Keratinocyte (primary cell): ENCODE measurements around the gene ENTREP1. TPM values are rescaled to one million over a fixed set of nuclear protein-coding genes. Genes with fewer than 3 reads are reported as not detected.
A peak's percentile ranks its signal among the peaks of the same experiment; 100 is the strongest.

ENCODE experiments used
- DNase-seq: peaks from one replicate; pipeline ENCODE4 v3.0.0-alpha.2; 2011; ENCODE audit warnings: low read depth, missing footprints, low spot score
- FAIRE-seq: peaks from 2 replicates; lab custom pipeline; 2011; peaks lifted over from hg19 to GRCh38; lab: Jason Lieb, UNC
- H2AFZ ChIP-seq: 2 replicates; pipeline ENCODE4 v1.6.0; 2012; ENCODE audit warnings: low read length, control low read depth, inconsistent platforms; ENCODE audit not compliant: control insufficient read depth
- H3K27ac ChIP-seq: 2 replicates; pipeline ENCODE4 v1.5.1; 2011; ENCODE audit warnings: low read length; ENCODE audit not compliant: control insufficient read depth, insufficient read depth
- H3K27me3 ChIP-seq: 3 replicates; pipeline ENCODE4 v1.6.0; 2011; ENCODE audit warnings: low read length; ENCODE audit not compliant: control insufficient read depth, insufficient read depth; ENCODE audit errors: extremely low read depth
- H3K36me3 ChIP-seq, 2 experiments: 2 replicates in 1 of 2; 3 replicates in 1 of 2; pipeline ENCODE4 v1.5.1; 2011; ENCODE audit warnings: low read length in 2 of 2, mild to moderate bottlenecking in 1 of 2; ENCODE audit not compliant: control insufficient read depth in 2 of 2, insufficient read depth in 2 of 2; ENCODE audit errors: extremely low read depth in 1 of 2
- H3K4me1 ChIP-seq: 3 replicates; pipeline ENCODE4 v1.5.1; 2011; ENCODE audit warnings: low read length; ENCODE audit not compliant: control insufficient read depth, insufficient read depth; ENCODE audit errors: extremely low read depth
- H3K4me2 ChIP-seq: 3 replicates; pipeline ENCODE4 v1.6.0; 2011; ENCODE audit warnings: low read depth, low read length; ENCODE audit not compliant: control insufficient read depth, insufficient read depth; ENCODE audit errors: extremely low read depth
- H3K4me3 ChIP-seq, 3 experiments: fragments of 200-600 bp in 1 of 3; sonication (generic) in 1 of 3; 2 replicates in 2 of 3; 3 replicates in 1 of 3; pipeline ENCODE4 v1.5.1; 2011 to 2016; ENCODE audit warnings: low read length in 3 of 3, mild to moderate bottlenecking in 3 of 3, control low read depth in 2 of 3, inconsistent platforms in 1 of 3, low read depth in 1 of 3, mixed read lengths in 1 of 3, mixed run types in 1 of 3, moderate library complexity in 1 of 3; ENCODE audit not compliant: control insufficient read depth in 2 of 3, insufficient read depth in 2 of 3; ENCODE audit errors: extremely low read depth in 1 of 3
- H3K79me2 ChIP-seq: 2 replicates; pipeline ENCODE4 v1.6.0; 2012; ENCODE audit warnings: low read length; ENCODE audit not compliant: control insufficient read depth, insufficient read depth
- H3K9ac ChIP-seq: 3 replicates; pipeline ENCODE4 v1.6.0; 2011; ENCODE audit warnings: low read length; ENCODE audit not compliant: control insufficient read depth, insufficient read depth; ENCODE audit errors: extremely low read depth
- H3K9me1 ChIP-seq: 3 replicates; pipeline ENCODE4 v1.6.0; 2011; ENCODE audit warnings: low read length; ENCODE audit not compliant: control insufficient read depth, insufficient read depth; ENCODE audit errors: extremely low read depth
- H3K9me3 ChIP-seq: 2 replicates; pipeline ENCODE4 v1.5.1; 2012; ENCODE audit warnings: low read depth, low read length; ENCODE audit not compliant: control insufficient read depth
- H4K20me1 ChIP-seq: 3 replicates; pipeline ENCODE4 v1.6.0; 2011; ENCODE audit warnings: low read length; ENCODE audit not compliant: control insufficient read depth, insufficient read depth; ENCODE audit errors: extremely low read depth
- EZH2 ChIP-seq: IDR thresholded peaks from one replicate; pipeline ENCODE4 v1.6.1; 2012; ENCODE audit warnings: inconsistent platforms, mild to moderate bottlenecking, low read length, moderate library complexity
- dilution Hi-C: fragments of 300-500 bp; cut with MboI; formaldehyde crosslinking; loops from one replicate; pipeline ENCODE4 v1.7.0; 2020; ENCODE audit warnings: low sequenced_read_pairs; ENCODE audit not compliant: extremely low pct_ligation_motif_present
- polyA plus RNA-seq, 5 experiments: library from polyadenylated mRNA; depleted of rRNA in 3 of 5; stranded (reverse) in 3 of 5; stranded (forward) in 1 of 5; unstranded in 1 of 5; fragments of >200 nt; gene quantifications; 1 replicate in 1 of 5; 2 replicates in 3 of 5; 3 replicates in 1 of 5; pipeline versions ENCODE4 v1.2.1 to v1.2.3, GENCODE V29; 2011 to 2012; ENCODE audit warnings: missing spikeins in 2 of 5, low read depth in 1 of 5, low replicate concordance in 1 of 5
- TF ChIP-seq, protein P1 (sequence below), 3 experiments: IDR thresholded peaks in 1 of 3; conservative IDR thresholded peaks in 1 of 3; optimal IDR thresholded peaks in 1 of 3; 2 replicates in 2 of 3; 3 replicates in 1 of 3; pipeline versions ENCODE3 to v1.5.1; 2011; ENCODE audit warnings: low read length in 3 of 3, mild to moderate bottlenecking in 3 of 3, moderate library complexity in 2 of 3, control low read depth in 1 of 3, inconsistent platforms in 1 of 3; ENCODE audit not compliant: insufficient read depth in 2 of 3; ENCODE audit errors: extremely low read depth in 1 of 3

Gene ENTREP1
- polyA plus RNA-seq, 1 donor (not counting 4 experiments of a cell fraction or from before 2014, with no cell fraction given): 0.52 TPM

DNA sequence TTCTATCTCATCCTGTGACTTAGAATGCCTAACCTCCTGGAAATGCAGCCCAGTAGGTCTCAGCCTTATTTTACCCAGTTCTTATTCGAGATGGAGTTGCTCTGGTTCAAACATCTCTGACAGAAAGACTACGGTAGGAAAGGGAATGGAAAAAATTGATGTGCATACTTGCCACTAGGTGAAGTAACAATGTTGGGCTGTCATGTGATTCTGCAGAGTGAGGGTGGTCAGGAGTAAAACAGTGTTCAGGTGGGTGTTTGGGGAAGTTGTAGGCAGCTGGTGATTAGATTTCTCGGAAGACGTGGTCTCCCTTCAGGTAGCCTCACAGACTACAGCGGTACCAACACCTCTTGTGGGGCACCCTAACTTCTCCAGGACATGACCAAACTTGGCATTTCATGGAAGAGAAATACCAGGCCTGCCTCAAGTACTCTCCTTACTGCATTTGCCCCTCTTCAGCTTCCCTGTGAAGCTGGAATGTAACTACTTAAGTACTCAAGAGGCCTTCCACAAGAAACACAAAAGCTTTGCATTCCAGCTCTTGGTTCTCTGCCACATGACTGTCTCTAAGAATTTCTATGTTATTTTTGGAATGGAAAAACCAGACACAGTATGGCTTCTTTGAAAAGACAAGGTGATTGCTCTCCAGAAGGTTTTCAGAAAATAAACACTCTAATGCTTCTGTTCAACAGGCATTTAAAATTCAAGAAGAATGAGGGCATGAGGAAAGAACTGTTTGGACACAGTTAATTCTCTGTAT lies 17.4 kb upstream of the ENTREP1 start:
- H3K4me3 ChIP-seq: no peak overlapping the region

DNA sequence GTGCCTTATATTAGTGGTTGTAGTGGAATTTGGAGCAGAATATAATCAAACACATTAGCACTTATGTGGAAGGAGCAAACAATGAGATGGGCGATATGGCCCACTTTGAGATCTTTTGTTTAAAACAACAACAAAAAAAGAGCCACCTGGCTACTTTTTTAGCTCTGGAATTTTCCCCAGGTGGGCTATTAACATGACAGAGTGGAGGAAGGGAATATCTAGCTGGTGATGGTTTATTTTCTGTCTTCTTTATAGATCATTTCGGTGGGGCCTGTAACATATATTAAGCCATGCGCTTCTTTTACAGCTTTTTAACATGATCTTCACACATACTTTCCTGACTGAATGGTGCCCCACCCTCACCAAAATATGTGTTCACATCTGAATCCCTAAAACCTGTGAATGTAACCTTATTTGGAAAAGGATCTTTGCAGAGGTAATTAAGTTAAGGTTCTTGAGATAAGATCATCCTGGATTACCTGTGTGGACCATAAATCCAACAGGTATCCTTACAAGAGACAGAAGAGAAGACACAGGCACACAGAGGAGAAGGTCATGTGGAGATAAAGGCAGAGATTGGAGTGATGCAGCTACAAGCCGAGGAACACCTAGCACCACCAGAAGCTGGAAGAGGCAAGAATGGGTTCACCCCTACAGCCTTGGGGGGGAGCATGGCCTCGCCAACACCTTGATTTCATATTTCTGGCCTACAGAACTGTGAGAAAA lies 16.6 kb upstream of the ENTREP1 start:
- H3K27me3 ChIP-seq: no peaks in the 10 kb centered on the region
- DNase-seq (no peak), FAIRE-seq (no peak)
- no peak overlapping the region for H3K27ac ChIP-seq
- no peaks in the 10 kb centered on the region for H3K79me2 ChIP-seq
- dilution Hi-C loops: no loop called here
- H2AFZ ChIP-seq: no peak overlapping the region
- H3K4me3 ChIP-seq: no peak overlapping the region
- H3K9me3 ChIP-seq: peaks cover 7% of the 10 kb centered on the region
- no peaks in the 10 kb centered on the region for H3K9me1 ChIP-seq
- no peaks in the 10 kb centered on the region for H3K36me3 ChIP-seq
- H3K9ac ChIP-seq: no peak overlapping the region
- TF ChIP-seq, protein P1, sequence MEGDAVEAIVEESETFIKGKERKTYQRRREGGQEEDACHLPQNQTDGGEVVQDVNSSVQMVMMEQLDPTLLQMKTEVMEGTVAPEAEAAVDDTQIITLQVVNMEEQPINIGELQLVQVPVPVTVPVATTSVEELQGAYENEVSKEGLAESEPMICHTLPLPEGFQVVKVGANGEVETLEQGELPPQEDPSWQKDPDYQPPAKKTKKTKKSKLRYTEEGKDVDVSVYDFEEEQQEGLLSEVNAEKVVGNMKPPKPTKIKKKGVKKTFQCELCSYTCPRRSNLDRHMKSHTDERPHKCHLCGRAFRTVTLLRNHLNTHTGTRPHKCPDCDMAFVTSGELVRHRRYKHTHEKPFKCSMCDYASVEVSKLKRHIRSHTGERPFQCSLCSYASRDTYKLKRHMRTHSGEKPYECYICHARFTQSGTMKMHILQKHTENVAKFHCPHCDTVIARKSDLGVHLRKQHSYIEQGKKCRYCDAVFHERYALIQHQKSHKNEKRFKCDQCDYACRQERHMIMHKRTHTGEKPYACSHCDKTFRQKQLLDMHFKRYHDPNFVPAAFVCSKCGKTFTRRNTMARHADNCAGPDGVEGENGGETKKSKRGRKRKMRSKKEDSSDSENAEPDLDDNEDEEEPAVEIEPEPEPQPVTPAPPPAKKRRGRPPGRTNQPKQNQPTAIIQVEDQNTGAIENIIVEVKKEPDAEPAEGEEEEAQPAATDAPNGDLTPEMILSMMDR (optimal IDR thresholded peaks at IDR 0.05 in 1 of 3, IDR thresholded peaks at IDR 0.05 in 1 of 3, conservative IDR thresholded peaks at IDR 0.05 in 1 of 3; ENCODE audit: extremely low read depth in 1 of 3, insufficient read depth in 2 of 3, low read length in 3 of 3): no peak
- TF ChIP-seq EZH2: no peak
- no peaks in the 10 kb centered on the region for H4K20me1 ChIP-seq
- H3K4me2 ChIP-seq: no peak overlapping the region
- no peaks in the 10 kb centered on the region for H3K4me1 ChIP-seq

More for the DNA sequence above, 17.4 kb upstream of the ENTREP1 start:
- H3K27ac ChIP-seq: no peak overlapping the region
- no peaks in the 10 kb centered on the region for H3K36me3 ChIP-seq
- H3K79me2 ChIP-seq: no peaks in the 10 kb centered on the region
- H3K9ac ChIP-seq: no peak overlapping the region
- no peak overlapping the region for H3K4me2 ChIP-seq
- TF ChIP-seq, protein P1 (optimal IDR thresholded peaks at IDR 0.05 in 1 of 3, IDR thresholded peaks at IDR 0.05 in 1 of 3, conservative IDR thresholded peaks at IDR 0.05 in 1 of 3; ENCODE audit: extremely low read depth in 1 of 3, insufficient read depth in 2 of 3, low read length in 3 of 3): no peak
- no peak for TF ChIP-seq EZH2
- H3K4me1 ChIP-seq: no peaks in the 10 kb centered on the region
- H3K27me3 ChIP-seq: no peaks in the 10 kb centered on the region
- H3K9me3 ChIP-seq: peaks cover 1% of the 10 kb centered on the region
- H2AFZ ChIP-seq: no peak overlapping the region
- DNase-seq (no peak), FAIRE-seq (peak; percentile 26)
- no peaks in the 10 kb centered on the region for H3K9me1 ChIP-seq
- dilution Hi-C loops: no loop called here
- no peaks in the 10 kb centered on the region for H4K20me1 ChIP-seq
